AG20443 (cell line): ENCODE results near the gene BATF2.
"Not testable (repeated sequence)": the region's sequence is repeated elsewhere in the genome, so short reads cannot be mapped to it uniquely, and the experiment has no call there.

ENCODE experiments used
- DNase-seq: peaks from one replicate; pipeline ENCODE4 v3.0.0; 2012; ENCODE audit warnings: low spot score, mixed read lengths

BATF2 gene

DNA sequence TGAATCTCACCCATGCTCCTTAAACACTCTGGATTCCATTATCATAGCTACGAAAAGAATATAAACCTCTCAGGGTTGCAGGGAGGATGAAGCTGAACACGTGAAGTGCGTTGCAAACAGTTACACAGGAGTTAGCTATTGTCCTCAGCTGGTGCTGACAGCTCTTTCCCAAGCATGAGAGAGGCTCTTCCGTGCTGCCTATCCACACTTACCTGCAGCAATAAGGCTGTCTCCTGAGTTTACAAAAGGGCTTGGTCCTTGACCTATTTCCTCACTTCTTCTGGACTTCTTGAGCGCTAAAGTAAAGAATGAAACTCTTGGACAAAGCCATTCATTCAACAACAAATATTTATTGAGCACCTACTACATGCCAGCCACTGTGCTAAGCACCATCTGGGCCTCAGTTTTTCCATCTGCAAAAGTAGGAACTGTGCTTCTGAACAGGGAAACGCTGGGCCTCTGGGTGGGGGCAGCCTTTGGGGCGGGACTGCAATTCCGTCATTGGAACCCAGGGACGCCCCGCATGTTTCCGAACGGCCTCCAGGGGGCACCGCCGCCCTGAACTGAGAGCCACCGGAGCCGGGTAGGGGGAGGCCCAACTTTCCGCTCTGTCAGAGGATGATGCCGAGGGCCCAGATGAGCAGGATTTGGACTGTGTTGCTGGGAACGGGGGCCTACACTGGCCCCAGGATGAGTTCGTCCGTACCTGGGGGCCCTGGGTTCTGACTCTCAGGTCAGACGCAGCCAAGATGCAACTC lies 16.5 kb upstream of the BATF2 start:
- peak; percentile 96 for DNase-seq

DNA sequence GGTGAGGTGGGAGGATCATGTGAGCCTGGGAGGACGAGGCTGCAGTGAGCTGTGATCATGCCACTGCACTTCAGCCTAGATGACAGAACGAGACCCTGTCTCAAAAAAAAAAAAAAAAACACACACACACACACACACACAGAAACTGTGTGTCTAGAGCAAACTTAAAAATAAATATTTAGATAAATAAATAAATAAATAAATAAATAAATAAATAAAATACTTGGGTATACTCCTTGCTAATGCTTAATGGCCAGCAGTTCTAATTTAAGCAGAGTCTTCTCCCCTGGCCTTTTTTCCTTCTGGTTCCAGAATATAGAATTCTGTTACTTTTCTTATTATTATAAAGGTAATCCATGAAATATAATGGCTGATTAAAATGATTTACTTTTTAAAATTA lies 12.1 kb upstream of the BATF2 start:
- no peak for DNase-seq

- DNase-seq: no peak
These were observed 11.2 kb upstream of the BATF2 start for GRCh38 chr11:65008016-65008415.

- DNase-seq: not testable (repeated sequence)
These were observed 7.2 kb upstream of the BATF2 start for GRCh38 chr11:65003968-65004367.

- DNase-seq: peak; percentile 66
These were observed 6.5 kb upstream of the BATF2 start for GRCh38 chr11:65003282-65003681.

GRCh38 chr11:65002706-65003105 lies 5.9 kb upstream of the BATF2 start:
- no peak for DNase-seq

- DNase-seq: no peak
These were observed 2.7 kb upstream of the BATF2 start for GRCh38 chr11:64999478-64999877.

DNA sequence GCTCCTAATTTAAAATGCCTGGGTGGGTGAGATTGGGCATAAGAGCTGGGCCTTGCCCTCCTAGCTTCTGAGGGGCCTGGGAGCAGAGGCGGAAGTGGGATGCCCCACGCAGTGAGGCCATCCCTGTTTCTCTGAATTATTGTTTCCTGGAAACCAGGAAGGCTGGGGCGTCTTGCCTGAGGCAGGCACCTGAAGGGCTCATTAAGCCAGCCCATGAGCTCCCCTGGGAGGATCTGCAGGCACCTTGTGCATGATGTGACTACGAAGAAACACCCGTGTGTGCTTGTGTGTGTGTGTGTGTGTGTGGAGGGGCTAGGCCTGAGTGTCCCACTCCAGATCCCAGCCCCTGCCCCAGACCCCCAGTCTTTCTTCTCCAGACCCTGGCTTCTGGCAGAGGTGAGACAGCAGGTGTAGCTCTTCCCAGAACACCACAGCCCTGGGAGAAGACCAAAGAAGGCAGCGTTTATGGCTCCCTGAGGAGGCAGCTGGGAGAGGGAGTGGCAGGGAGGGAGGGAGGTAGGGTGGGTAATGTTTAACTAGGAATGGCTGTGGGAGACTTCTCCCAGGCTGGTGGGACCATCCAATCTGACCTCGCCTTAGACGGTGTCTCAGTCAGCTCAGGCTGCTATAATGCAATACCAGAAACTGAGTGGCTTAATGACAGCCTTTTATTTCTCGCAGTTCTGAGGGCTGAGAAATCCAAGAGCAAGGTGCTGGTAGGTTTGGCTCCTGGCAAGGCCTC lies 2.1 kb upstream of the BATF2 start:
- DNase-seq: no peak

DNA sequence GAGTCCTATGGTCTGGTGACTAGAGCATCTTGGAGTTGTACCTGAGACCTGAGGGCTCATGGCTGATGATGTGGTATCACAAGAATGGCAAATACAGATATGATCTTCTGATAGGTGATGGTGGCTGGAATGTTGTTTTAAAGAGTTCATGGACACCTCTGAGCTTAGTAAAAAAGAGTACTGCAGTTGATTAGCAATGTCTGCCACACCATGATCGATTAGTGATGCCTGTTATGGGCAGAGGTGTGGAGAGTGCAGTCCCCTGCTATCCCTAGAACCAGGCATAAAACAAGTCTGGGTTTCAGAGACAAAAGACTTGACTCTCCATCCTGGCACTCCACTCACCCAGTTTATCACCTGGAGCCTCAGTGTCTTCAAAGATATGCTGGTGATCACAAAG lies 1.4 kb upstream of the BATF2 start:
- DNase-seq: no peak

- DNase-seq: no peak
These were observed 453 bp downstream of the BATF2 start for GRCh38 chr11:64996327-64996709.

GRCh38 chr11:64994318-64994717 lies 2.5 kb downstream of the BATF2 start:
- DNase-seq: no peak

GRCh38 chr11:64990222-64990923 lies 6.4 kb downstream of the BATF2 start:
- no peak for DNase-seq

- DNase-seq: no peak
These were observed 7.4 kb downstream of the BATF2 start for GRCh38 chr11:64989416-64989815.

DNA sequence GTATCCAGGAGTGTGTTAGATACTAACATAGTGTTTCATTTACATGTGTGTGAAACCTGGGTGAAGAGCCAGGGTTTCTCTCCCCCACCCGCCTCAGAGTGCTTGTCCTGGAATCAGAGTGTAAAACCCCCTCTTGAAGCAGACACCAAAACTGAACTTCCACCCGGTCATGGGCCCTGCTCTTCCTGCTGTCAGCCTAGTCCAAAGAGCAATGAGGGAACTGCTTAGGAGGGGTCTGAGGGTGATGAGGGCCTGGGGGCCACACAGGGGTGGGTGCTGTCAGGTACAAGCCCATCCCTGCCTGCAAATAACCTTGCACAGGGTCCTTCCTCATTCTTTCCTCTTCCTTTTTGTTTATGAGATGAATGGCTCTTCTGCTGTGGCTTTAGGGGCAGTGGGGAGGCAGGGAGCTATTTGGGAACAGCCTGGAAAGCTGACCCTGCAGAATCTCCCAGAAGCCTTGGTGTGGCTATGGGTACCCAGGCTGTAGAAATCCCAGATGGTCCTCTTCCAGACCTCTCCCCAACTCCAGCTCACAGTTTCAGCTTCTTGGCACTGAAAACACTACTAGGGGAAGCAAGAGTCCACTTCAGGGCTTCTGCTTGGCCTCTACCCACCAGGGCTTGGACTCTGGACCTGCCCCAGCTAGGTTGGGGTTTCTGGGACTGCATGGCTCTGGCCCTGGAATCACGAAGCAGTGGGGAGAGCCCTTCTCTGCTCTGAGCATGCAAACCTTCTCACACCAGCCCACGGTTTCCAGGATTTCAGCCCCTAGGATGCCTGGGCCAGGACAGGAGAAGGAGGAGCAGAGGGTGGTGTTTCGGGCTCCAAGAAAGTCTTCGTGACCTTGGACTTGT lies 8.5 kb downstream of the BATF2 start:
- no peak for DNase-seq

- not testable (repeated sequence) for DNase-seq
These were observed 13.4 kb downstream of the BATF2 start for GRCh38 chr11:64983339-64983738.

DNA sequence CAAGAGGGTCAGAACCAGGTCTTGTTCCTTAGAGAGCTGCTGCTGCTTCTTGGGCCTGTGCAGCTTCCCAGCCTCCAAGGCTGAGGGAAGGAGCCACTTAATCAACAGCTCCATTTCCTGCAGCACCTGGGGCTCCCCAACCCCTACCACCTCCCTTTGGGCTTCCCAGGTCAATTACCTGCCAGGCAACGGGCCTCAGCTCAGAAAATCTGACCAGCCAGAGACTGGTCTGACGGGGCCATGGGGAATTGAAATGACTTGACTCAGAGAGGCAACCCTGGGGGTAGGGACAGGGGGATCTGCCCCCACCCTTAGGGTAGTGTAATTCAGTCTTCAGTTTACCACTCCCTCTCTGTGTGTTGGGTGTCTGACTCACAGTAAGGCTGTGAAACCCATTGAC lies 20.1 kb downstream of the BATF2 start:
- DNase-seq: no peak

DNA sequence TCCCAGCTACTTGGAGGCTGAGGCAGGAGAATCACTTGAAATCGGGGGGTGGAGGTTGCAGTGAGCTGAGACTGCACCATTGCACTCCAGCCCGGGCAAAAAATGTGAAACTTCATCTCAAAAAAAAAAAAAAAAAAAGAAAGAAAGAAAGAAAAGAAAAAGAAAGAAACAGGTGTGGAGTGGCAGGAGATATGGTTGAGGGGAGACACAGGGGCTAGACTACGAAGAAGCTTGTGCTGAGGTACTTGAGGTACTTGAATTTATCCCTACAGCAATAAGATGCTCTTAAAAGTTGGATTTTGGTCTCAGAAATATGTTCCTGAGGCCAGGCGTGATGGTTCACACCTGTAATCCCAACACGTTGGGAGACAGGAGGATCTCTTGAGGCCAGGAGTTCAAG lies 22.6 kb downstream of the BATF2 start:
- no peak for DNase-seq

DNA sequence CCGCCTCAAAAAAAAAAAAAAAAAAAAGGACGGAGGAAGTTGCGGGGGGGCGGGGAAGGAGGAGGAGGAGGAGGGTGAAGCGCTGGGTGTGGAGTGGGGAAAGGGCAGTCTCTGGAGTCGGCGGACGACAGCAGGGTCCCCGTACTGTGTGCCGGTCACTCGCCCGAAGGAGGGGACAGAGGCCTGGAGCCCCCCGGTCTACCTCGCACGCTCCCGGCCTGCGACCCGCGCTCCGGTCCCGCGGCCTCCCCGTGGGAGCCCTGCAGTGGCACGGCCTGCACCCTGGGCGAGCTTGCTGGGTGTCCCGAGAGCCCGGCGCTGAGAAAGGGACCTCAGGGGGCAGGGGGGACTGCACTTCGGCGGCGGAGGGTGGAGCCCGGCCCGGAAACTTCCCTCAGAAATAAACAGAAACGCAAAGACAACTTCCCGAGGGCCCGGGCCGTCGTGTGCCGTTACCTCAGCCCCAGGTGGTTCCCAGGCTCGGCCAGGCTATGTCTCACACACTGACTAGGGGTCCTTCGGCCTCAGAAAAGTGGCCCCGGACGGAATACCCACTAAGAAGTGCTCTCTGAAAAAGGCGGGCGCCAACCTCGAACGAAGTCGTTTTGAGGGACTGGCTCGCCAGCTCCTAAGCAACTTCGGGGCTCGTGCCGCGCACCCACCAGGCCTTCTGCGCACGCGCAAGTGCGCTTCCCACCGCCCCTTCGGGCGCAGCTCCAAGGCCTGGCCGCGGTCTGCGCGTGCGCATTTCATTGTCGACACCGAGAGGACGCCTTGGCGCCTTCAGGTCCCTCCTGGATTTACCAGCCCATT lies 25.1 kb downstream of the BATF2 start, which contains the start of gene MAJIN:
Gene MAJIN (minus strand): TSS at position 688 of the 813 bp plus-strand sequence. CDS start 12,703 bp downstream, outside the sequence.
- peak; percentile 89 for DNase-seq

GRCh38 chr11:64970731-64971151 lies 26.0 kb downstream of the BATF2 start:
- DNase-seq: no peak

DNA sequence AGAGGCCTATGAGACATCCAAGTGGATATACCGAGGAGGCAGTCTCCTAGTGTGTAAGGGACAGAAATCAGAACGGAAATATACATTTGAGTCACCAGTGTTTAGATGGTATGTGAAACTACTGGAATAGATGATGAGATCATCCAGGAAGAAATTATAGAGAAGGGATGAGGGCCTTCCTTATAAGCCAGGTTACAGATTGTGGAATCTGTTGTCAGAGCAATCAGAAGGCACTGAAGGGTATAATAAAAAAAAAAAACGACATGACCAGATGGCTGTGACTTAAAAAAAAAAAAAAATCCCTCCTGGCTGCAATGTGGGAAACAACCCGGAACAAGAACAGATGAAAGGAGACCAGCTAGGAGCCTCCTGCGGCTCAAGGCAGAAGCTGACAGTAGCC lies 27.6 kb downstream of the BATF2 start:
- no peak for DNase-seq

GRCh38 chr11:64967375-64967774 lies 29.4 kb downstream of the BATF2 start:
- DNase-seq: no peak
